NCI-H1694 treated with DMSO at 0.1 percent for 48 hours (cell line): ENCODE measurements around the gene ZBTB18.
A peak's percentile ranks its signal among the peaks of the same experiment; 100 is the strongest.
"Not testable (repeated sequence)": the region's sequence is repeated elsewhere in the genome, so short reads cannot be mapped to it uniquely, and the experiment has no call there.

Source experiments
- DNase-seq: peaks from one replicate; lab custom pipeline; 2025; lab: John Stamatoyannopoulos, UW

Gene ZBTB18

GRCh38 chr1:244050835-244051444 is at the start of gene ZBTB18:
Gene ZBTB18 (plus strand): TSS chr1:244051283. CDS start chr1:244051432, 149 bp downstream.
- peak; percentile 99 for DNase-seq

GRCh38 chr1:244002721-244003120 is 48.4 kb upstream of the ZBTB18 start:
- no peak for DNase-seq

GRCh38 chr1:244005455-244005854 is 45.6 kb upstream of the ZBTB18 start:
- DNase-seq: no peak

GRCh38 chr1:244006381-244006901 is 44.6 kb upstream of the ZBTB18 start:
- no peak for DNase-seq

GRCh38 chr1:244006961-244007360 is 44.1 kb upstream of the ZBTB18 start:
- peak; percentile 12 for DNase-seq

- DNase-seq: no peak
Measured at GRCh38 chr1:244010191-244010590, 40.9 kb upstream of the ZBTB18 start.

- no peak for DNase-seq
Measured at GRCh38 chr1:244010703-244011123, 40.4 kb upstream of the ZBTB18 start.

GRCh38 chr1:244011271-244011670 is 39.8 kb upstream of the ZBTB18 start:
- peak; percentile 33 for DNase-seq

- no peak for DNase-seq
Measured at GRCh38 chr1:244011786-244012185, 39.3 kb upstream of the ZBTB18 start.

GRCh38 chr1:244012202-244012601 is 38.9 kb upstream of the ZBTB18 start:
- DNase-seq: no peak

GRCh38 chr1:244013100-244013499 is 38.0 kb upstream of the ZBTB18 start:
- DNase-seq: no peak

GRCh38 chr1:244014862-244015261 is 36.2 kb upstream of the ZBTB18 start:
- DNase-seq: not testable (repeated sequence)

- no peak for DNase-seq
Measured at GRCh38 chr1:244019982-244020485, 31.0 kb upstream of the ZBTB18 start.

- DNase-seq: no peak
Measured at GRCh38 chr1:244021427-244021826, 29.7 kb upstream of the ZBTB18 start.

- no peak for DNase-seq
Measured at GRCh38 chr1:244022311-244022710, 28.8 kb upstream of the ZBTB18 start.

- DNase-seq: no peak
Measured at GRCh38 chr1:244022864-244023440, 28.1 kb upstream of the ZBTB18 start.

- DNase-seq: no peak
Measured at GRCh38 chr1:244027491-244028145, 23.5 kb upstream of the ZBTB18 start.

GRCh38 chr1:244028701-244029100 is 22.4 kb upstream of the ZBTB18 start:
- DNase-seq: no peak

GRCh38 chr1:244029124-244029523 is 22.0 kb upstream of the ZBTB18 start:
- DNase-seq: no peak

- DNase-seq: no peak
Measured at GRCh38 chr1:244030481-244031040, 20.5 kb upstream of the ZBTB18 start.

- no peak for DNase-seq
Measured at GRCh38 chr1:244035358-244035757, 15.7 kb upstream of the ZBTB18 start.

GRCh38 chr1:244037252-244037651 is 13.8 kb upstream of the ZBTB18 start:
- DNase-seq: no peak
